GM12878 (cell line): ENCODE results near the gene WIPF2.

Experiments used
- EED ChIP-seq: sonication (generic); IDR thresholded peaks from 2 replicates; pipeline ENCODE4 v1.6.1; 2016; ENCODE audit warnings: antibody characterized with exemption, low read depth
- IKZF2 ChIP-seq, 2 experiments: fragments of 450-650 bp; IDR thresholded peaks; 2 replicates each; pipeline ENCODE4 v1.6.1; 2017; ENCODE audit warnings: mild to moderate bottlenecking in 2 of 2, moderate library complexity in 2 of 2
- POLR2A ChIP-seq: IDR thresholded peaks from 2 replicates; pipeline ENCODE4 v1.6.1; 2011; ENCODE audit warnings: low read depth, mild to moderate bottlenecking, low read length
- RCOR1 ChIP-seq: conservative IDR thresholded peaks from 2 replicates; pipeline ENCODE4 v1.6.1; 2012; ENCODE audit warnings: low read depth, low read length, improper control_type of control experiment
- TCF7 ChIP-seq: IDR thresholded peaks from 2 replicates; pipeline ENCODE4 v1.6.1; 2014; ENCODE audit warnings: antibody characterized with exemption, borderline replicate concordance
- YY1 ChIP-seq: IDR thresholded peaks from 2 replicates; pipeline ENCODE4 v1.6.1; 2011; ENCODE audit warnings: low read depth, mild to moderate bottlenecking, low read length
- ZNF274 ChIP-seq: IDR thresholded peaks from one replicate; pipeline ENCODE4 v1.8.0; 2011; ENCODE audit not compliant: insufficient read length, insufficient read depth
- TF ChIP-seq, protein P1 (sequence below): IDR thresholded peaks from 2 replicates; pipeline ENCODE4 v1.6.1; 2012; ENCODE audit warnings: low read depth, low read length, improper control_type of control experiment
- TF ChIP-seq, protein P2 (sequence below), 3 experiments: IDR thresholded peaks in 2 of 3; conservative IDR thresholded peaks in 1 of 3; 2 replicates each; pipeline ENCODE4 v1.5.1; 2011; ENCODE audit warnings: low read depth in 3 of 3, low read length in 3 of 3, mild to moderate bottlenecking in 3 of 3, control low read depth in 2 of 3, moderate library complexity in 2 of 3, inconsistent platforms in 1 of 3, mixed read lengths in 1 of 3; ENCODE audit not compliant: control insufficient read depth in 2 of 3, insufficient read depth in 1 of 3; ENCODE audit errors: extremely low read depth in 1 of 3
- TF ChIP-seq, protein P3 (sequence below): fragments of 450-650 bp; IDR thresholded peaks from 2 replicates; pipeline ENCODE4 v1.6.1; 2014; ENCODE audit warnings: mild to moderate bottlenecking
- TF ChIP-seq, protein P4 (sequence below): IDR thresholded peaks from 2 replicates; pipeline ENCODE4 v1.6.1; 2012; ENCODE audit warnings: mild to moderate bottlenecking, low read depth, low read length
- TF ChIP-seq, protein P5 (sequence below): fragments of 450-650 bp; IDR thresholded peaks from 2 replicates; pipeline ENCODE4 v1.6.1; 2018; ENCODE audit warnings: mild to moderate bottlenecking, low read depth, moderate library complexity; ENCODE audit not compliant: partially characterized antibody
- TF ChIP-seq, protein P6 (sequence below): IDR thresholded peaks from 2 replicates; pipeline ENCODE4 v1.6.1; 2012; ENCODE audit warnings: low read length, inconsistent platforms

DNA sequence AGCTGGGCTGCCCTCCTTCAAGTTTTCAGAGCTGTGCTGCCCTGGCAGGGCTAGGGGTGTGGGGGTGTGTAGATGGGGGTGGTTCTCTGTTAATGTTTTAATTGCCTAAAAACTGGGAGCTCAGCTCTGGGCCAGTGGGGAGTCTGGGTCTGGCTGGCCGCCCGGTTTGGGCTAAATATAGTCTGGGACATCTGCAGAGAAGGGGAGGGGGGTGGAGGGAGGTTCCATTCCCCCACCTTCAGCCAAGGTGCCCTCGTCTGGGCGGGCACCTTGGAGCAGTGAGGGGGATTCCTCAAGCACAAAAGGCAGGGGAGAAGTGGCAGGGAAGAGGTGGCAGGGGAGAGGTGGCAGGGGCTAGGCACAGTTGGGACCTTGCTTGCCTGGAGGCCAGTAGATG is 102.9 kb downstream of the WIPF2 start:
- TF ChIP-seq YY1 (no peak), IKZF2 (IDR thresholded peaks at IDR 0.05) (no peak), TCF7 (no peak), ZNF274 (no peak), RCOR1 (no peak), POLR2A (no peak), EED (no peak)
- TF ChIP-seq, protein P1, sequence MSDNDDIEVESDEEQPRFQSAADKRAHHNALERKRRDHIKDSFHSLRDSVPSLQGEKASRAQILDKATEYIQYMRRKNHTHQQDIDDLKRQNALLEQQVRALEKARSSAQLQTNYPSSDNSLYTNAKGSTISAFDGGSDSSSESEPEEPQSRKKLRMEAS, result no peak
- TF ChIP-seq, protein P2, sequence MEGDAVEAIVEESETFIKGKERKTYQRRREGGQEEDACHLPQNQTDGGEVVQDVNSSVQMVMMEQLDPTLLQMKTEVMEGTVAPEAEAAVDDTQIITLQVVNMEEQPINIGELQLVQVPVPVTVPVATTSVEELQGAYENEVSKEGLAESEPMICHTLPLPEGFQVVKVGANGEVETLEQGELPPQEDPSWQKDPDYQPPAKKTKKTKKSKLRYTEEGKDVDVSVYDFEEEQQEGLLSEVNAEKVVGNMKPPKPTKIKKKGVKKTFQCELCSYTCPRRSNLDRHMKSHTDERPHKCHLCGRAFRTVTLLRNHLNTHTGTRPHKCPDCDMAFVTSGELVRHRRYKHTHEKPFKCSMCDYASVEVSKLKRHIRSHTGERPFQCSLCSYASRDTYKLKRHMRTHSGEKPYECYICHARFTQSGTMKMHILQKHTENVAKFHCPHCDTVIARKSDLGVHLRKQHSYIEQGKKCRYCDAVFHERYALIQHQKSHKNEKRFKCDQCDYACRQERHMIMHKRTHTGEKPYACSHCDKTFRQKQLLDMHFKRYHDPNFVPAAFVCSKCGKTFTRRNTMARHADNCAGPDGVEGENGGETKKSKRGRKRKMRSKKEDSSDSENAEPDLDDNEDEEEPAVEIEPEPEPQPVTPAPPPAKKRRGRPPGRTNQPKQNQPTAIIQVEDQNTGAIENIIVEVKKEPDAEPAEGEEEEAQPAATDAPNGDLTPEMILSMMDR (IDR thresholded peaks at IDR 0.05 in 2 of 3, conservative IDR thresholded peaks at IDR 0.05 in 1 of 3; ENCODE audit: control insufficient read depth in 2 of 3, extremely low read depth in 1 of 3, insufficient read depth in 1 of 3, low read depth in 3 of 3, low read length in 3 of 3), result no peak
- TF ChIP-seq, protein P3, sequence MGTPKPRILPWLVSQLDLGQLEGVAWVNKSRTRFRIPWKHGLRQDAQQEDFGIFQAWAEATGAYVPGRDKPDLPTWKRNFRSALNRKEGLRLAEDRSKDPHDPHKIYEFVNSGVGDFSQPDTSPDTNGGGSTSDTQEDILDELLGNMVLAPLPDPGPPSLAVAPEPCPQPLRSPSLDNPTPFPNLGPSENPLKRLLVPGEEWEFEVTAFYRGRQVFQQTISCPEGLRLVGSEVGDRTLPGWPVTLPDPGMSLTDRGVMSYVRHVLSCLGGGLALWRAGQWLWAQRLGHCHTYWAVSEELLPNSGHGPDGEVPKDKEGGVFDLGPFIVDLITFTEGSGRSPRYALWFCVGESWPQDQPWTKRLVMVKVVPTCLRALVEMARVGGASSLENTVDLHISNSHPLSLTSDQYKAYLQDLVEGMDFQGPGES, result no peak
- TF ChIP-seq, protein P4, sequence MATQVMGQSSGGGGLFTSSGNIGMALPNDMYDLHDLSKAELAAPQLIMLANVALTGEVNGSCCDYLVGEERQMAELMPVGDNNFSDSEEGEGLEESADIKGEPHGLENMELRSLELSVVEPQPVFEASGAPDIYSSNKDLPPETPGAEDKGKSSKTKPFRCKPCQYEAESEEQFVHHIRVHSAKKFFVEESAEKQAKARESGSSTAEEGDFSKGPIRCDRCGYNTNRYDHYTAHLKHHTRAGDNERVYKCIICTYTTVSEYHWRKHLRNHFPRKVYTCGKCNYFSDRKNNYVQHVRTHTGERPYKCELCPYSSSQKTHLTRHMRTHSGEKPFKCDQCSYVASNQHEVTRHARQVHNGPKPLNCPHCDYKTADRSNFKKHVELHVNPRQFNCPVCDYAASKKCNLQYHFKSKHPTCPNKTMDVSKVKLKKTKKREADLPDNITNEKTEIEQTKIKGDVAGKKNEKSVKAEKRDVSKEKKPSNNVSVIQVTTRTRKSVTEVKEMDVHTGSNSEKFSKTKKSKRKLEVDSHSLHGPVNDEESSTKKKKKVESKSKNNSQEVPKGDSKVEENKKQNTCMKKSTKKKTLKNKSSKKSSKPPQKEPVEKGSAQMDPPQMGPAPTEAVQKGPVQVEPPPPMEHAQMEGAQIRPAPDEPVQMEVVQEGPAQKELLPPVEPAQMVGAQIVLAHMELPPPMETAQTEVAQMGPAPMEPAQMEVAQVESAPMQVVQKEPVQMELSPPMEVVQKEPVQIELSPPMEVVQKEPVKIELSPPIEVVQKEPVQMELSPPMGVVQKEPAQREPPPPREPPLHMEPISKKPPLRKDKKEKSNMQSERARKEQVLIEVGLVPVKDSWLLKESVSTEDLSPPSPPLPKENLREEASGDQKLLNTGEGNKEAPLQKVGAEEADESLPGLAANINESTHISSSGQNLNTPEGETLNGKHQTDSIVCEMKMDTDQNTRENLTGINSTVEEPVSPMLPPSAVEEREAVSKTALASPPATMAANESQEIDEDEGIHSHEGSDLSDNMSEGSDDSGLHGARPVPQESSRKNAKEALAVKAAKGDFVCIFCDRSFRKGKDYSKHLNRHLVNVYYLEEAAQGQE, result no peak
- TF ChIP-seq, protein P5, sequence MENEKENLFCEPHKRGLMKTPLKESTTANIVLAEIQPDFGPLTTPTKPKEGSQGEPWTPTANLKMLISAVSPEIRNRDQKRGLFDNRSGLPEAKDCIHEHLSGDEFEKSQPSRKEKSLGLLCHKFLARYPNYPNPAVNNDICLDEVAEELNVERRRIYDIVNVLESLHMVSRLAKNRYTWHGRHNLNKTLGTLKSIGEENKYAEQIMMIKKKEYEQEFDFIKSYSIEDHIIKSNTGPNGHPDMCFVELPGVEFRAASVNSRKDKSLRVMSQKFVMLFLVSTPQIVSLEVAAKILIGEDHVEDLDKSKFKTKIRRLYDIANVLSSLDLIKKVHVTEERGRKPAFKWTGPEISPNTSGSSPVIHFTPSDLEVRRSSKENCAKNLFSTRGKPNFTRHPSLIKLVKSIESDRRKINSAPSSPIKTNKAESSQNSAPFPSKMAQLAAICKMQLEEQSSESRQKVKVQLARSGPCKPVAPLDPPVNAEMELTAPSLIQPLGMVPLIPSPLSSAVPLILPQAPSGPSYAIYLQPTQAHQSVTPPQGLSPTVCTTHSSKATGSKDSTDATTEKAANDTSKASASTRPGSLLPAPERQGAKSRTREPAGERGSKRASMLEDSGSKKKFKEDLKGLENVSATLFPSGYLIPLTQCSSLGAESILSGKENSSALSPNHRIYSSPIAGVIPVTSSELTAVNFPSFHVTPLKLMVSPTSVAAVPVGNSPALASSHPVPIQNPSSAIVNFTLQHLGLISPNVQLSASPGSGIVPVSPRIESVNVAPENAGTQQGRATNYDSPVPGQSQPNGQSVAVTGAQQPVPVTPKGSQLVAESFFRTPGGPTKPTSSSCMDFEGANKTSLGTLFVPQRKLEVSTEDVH, result no peak
- TF ChIP-seq, protein P6, sequence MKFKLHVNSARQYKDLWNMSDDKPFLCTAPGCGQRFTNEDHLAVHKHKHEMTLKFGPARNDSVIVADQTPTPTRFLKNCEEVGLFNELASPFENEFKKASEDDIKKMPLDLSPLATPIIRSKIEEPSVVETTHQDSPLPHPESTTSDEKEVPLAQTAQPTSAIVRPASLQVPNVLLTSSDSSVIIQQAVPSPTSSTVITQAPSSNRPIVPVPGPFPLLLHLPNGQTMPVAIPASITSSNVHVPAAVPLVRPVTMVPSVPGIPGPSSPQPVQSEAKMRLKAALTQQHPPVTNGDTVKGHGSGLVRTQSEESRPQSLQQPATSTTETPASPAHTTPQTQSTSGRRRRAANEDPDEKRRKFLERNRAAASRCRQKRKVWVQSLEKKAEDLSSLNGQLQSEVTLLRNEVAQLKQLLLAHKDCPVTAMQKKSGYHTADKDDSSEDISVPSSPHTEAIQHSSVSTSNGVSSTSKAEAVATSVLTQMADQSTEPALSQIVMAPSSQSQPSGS, result no peak
